GM11168 (cell line): ENCODE data around the gene EGFR.

Experiments
- in situ Hi-C: fragments of 300-500 bp; cut with MboI; formaldehyde crosslinking; loops from one replicate; pipeline ENCODE4 v1.12.0; 2022; ENCODE audit warnings: low sequenced_read_pairs; ENCODE audit not compliant: unreplicated experiment

Gene EGFR

GRCh38 chr7:55005241-55005851 lies 13.5 kb upstream of the EGFR start:
- in situ Hi-C loops: no loop called here

- in situ Hi-C loops: no loop called here
Observed at GRCh38 chr7:55006499-55006898, 12.3 kb upstream of the EGFR start.

- in situ Hi-C loops: no loop called here
Observed at GRCh38 chr7:55013851-55014250, 5.0 kb upstream of the EGFR start.

- in situ Hi-C loops: no loop called here
Observed at GRCh38 chr7:55016061-55016745, 2.6 kb upstream of the EGFR start.

GRCh38 chr7:55016746-55017090 lies 2.1 kb upstream of the EGFR start:
- in situ Hi-C loops: no loop called here

GRCh38 chr7:55017841-55018240 lies 976 bp upstream of the EGFR start:
- in situ Hi-C loops: no loop called here

GRCh38 chr7:55019191-55019690 lies 424 bp downstream of the EGFR start:
- in situ Hi-C loops: no loop called here

- in situ Hi-C loops: no loop called here
Observed at GRCh38 chr7:55019691-55020465, 1.1 kb downstream of the EGFR start.

- in situ Hi-C loops: no loop called here
Observed at GRCh38 chr7:55020466-55020871, 1.7 kb downstream of the EGFR start.

- in situ Hi-C loops: no loop called here
Observed at GRCh38 chr7:55021053-55021452, 2.2 kb downstream of the EGFR start.

GRCh38 chr7:55022002-55022985 lies 3.5 kb downstream of the EGFR start:
- in situ Hi-C loops: no loop called here

- in situ Hi-C loops: no loop called here
Observed at GRCh38 chr7:55023841-55024505, 5.2 kb downstream of the EGFR start.

GRCh38 chr7:55024776-55025175 lies 6.0 kb downstream of the EGFR start:
- in situ Hi-C loops: no loop called here

GRCh38 chr7:55026086-55026790 lies 7.4 kb downstream of the EGFR start:
- in situ Hi-C loops: no loop called here

GRCh38 chr7:55026867-55027490 lies 8.2 kb downstream of the EGFR start:
- in situ Hi-C loops: no loop called here

GRCh38 chr7:55028011-55028410 lies 9.2 kb downstream of the EGFR start:
- in situ Hi-C loops: no loop called here

- in situ Hi-C loops: no loop called here
Observed at GRCh38 chr7:55030314-55030713, 11.5 kb downstream of the EGFR start.

GRCh38 chr7:55031075-55031474 lies 12.3 kb downstream of the EGFR start:
- in situ Hi-C loops: no loop called here
